Measurements from ENCODE around the gene ZNF688.
"Not testable (repeated sequence)": the region's sequence is repeated elsewhere in the genome, so short reads cannot be mapped to it uniquely, and the experiment has no call there.

Gene ZNF688

GRCh38 chr16:30555315-30556124 is 16.0 kb downstream of the ZNF688 start:
- DNase-seq = no peak

GRCh38 chr16:30554557-30555314 is 16.8 kb downstream of the ZNF688 start:
- DNase-seq = no peak

- DNase-seq = no peak
Observed at GRCh38 chr16:30553393-30553899, 18.1 kb downstream of the ZNF688 start.

GRCh38 chr16:30552956-30553355 is 18.6 kb downstream of the ZNF688 start:
- DNase-seq = no peak

- DNase-seq = peak; percentile 78
Observed at GRCh38 chr16:30551781-30552180, 19.7 kb downstream of the ZNF688 start.

- no peak for DNase-seq
Observed at GRCh38 chr16:30548416-30549253, 22.9 kb downstream of the ZNF688 start.

GRCh38 chr16:30546115-30546514 is 25.4 kb downstream of the ZNF688 start:
- no peak for DNase-seq

- DNase-seq = no peak
Observed at GRCh38 chr16:30543067-30543466, 28.4 kb downstream of the ZNF688 start.

GRCh38 chr16:30541502-30542329 is 29.8 kb downstream of the ZNF688 start:
- DNase-seq = no peak

- not testable (repeated sequence) for DNase-seq
Observed at GRCh38 chr16:30540916-30541464, 30.5 kb downstream of the ZNF688 start.

- DNase-seq = not testable (repeated sequence)
Observed at GRCh38 chr16:30539986-30540526, 31.5 kb downstream of the ZNF688 start.

- no peak for DNase-seq
Observed at GRCh38 chr16:30539000-30539964, 32.2 kb downstream of the ZNF688 start.

- not testable (repeated sequence) for DNase-seq
Observed at GRCh38 chr16:30536391-30537024, 35.0 kb downstream of the ZNF688 start.

GRCh38 chr16:30535777-30536190 is 35.7 kb downstream of the ZNF688 start:
- peak; percentile 75 for DNase-seq

- peak; percentile 50 for DNase-seq
Observed at GRCh38 chr16:30535106-30535776, 36.3 kb downstream of the ZNF688 start.

GRCh38 chr16:30534368-30535105 is 37.0 kb downstream of the ZNF688 start, which contains the start of gene ZNF747:
Gene ZNF747 (minus strand): TSS chr16:30534858. CDS start chr16:30534679, 179 bp downstream.
- peak; percentile 94 for DNase-seq

- DNase-seq = peak; percentile 39
Observed at GRCh38 chr16:30533748-30534367, 37.7 kb downstream of the ZNF688 start.

- DNase-seq = no peak
Observed at GRCh38 chr16:30533146-30533522, 38.4 kb downstream of the ZNF688 start.
